Right lobe of liver (tissue), 4 donors: ENCODE measurements around the gene FEZF2.

ENCODE experiments used
- CTCF ChIP-seq, 4 donors: fragments of 200-600 bp in 3 of 4; fragments of 450-650 bp in 1 of 4; IDR thresholded peaks; one replicate each; pipeline versions ENCODE4 v1.5.1 to v1.8.0; 2016 to 2022; ENCODE audit warnings: antibody characterized with exemption in 4 of 4, mild to moderate bottlenecking in 2 of 4
- POLR2A ChIP-seq: fragments of 450-650 bp; IDR thresholded peaks from one replicate; pipeline ENCODE4 v1.6.1; 2017; ENCODE audit warnings: antibody characterized with exemption, mild to moderate bottlenecking
- donor health status: DM: no; HTN: no; CAD: no.
- donor health status: DM: no; HTN: no; CAD: no.
- donor health status: DM: no; HTN: yes; CAD: no.

DNA sequence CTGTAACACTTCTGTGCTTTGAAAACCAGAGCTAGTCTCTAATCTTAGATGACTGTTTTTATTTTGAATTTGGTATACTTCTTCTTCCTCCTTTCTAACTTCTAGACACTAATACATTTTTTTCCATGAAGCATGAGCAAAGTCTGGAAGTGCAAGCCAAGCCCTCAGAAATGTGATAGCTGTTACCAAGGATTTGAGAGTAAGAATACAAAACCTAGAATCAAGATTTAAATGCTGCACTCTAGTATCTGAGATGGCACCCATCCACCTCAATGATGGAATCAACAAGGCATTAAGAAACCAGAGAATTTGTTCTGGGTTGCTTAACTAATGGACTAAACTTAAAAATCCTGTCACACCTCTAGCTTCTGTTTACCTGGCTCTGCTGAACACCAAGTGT lies 9.2 kb downstream of the FEZF2 start:
- TF ChIP-seq CTCF (IDR thresholded peaks at IDR 0.05) (no peak), POLR2A (no peak)
